ENCODE measurements around the gene NFATC2. TPM values are rescaled to one million over a fixed set of nuclear protein-coding genes. Genes with fewer than 3 reads are reported as not detected.

Gene NFATC2
- total and polyA plus RNA-seq, 2 of the 8 experiments (the other 6 are each of a cell fraction or from before 2014, with no cell fraction given) = 0.27 to 0.91 TPM

GRCh38 chr20:51444922-51445438 is 97.5 kb downstream of the NFATC2 start:
- H2BK20ac ChIP-seq (ENCODE audit: low read length) = no peak overlapping the region
- no peak overlapping the region for H3K23ac ChIP-seq (ENCODE audit: insufficient read length)
- no peaks in the 10 kb centered on the region for H3K79me1 ChIP-seq (ENCODE audit: low read depth, low read length)
- H2BK15ac ChIP-seq (ENCODE audit: low read length) = no peak overlapping the region
- no peak overlapping the region for H2AK5ac ChIP-seq (ENCODE audit: low read depth, low read length)
- H4K20me1 ChIP-seq (replicated peaks in 1 of 2; ENCODE audit: control insufficient read depth in 1 of 2, insufficient read depth in 2 of 2, low read length in 2 of 2) = no peaks in the 10 kb centered on the region
- H3K4ac ChIP-seq (replicated peaks; ENCODE audit: insufficient read length, low read depth, low read length) = no peak overlapping the region
- H3K9ac ChIP-seq (replicated peaks in 1 of 4; ENCODE audit: extremely low read depth in 1 of 4, low read depth in 3 of 4, low read length in 3 of 4) = no peak overlapping the region; a peak in 1 of 7 replicates
- H3K18ac ChIP-seq (ENCODE audit: extremely low read depth, low read length) = no peak overlapping the region
- no peaks in the 10 kb centered on the region for H3K36me3 ChIP-seq (ENCODE audit: control insufficient read depth in 2 of 4, insufficient read depth in 4 of 4, low read length in 3 of 4)
- H3K4me1 ChIP-seq (replicated peaks in 1 of 4; ENCODE audit: control insufficient read depth in 3 of 4, insufficient read depth in 4 of 4, low read length in 3 of 4) = peaks cover 0 to 5% (median 0%) of the 10 kb centered on the region in 4 experiments; a peak in 3 of 7 replicates
- no peak for FAIRE-seq
- H3K27me3 ChIP-seq (replicated peaks in 1 of 4; ENCODE audit: control insufficient read depth in 3 of 4, extremely low read depth in 1 of 4, insufficient read depth in 3 of 4, low read length in 3 of 4) = no peaks in the 10 kb centered on the region
- DNase-seq (ENCODE audit: low read depth in 1 of 2, low spot score in 2 of 2) = no peak
- no peak overlapping the region for H3K4me3 ChIP-seq (ENCODE audit: extremely low read depth in 1 of 4, insufficient read depth in 2 of 4, low read depth in 3 of 4, low read length in 4 of 4)
- H4K5ac ChIP-seq (ENCODE audit: insufficient read length, low read depth, low read length) = no peak overlapping the region
- POLR2A ChIA-PET (ENCODE audit: partially characterized antibody) = no interaction called here
- 82% methylated on average over 8 of the region's 9 CpGs; no CpG with 5 or more reads in 1 of the 2 experiments for WGBS, 2 experiments (ENCODE audit: extremely low coverage in 1 of 2, insufficient coverage in 1 of 2, insufficient read length in 1 of 2, insufficient replicate concordance in 2 of 2, low coverage in 1 of 2, low lambda C conversion rate in 2 of 2, missing lambda C conversion rate in 1 of 2)
- no peak overlapping the region for H3K4me2 ChIP-seq (ENCODE audit: insufficient read depth in 1 of 2, low read depth in 2 of 2, low read length in 2 of 2)
- H3K23me2 ChIP-seq (ENCODE audit: low read depth, low read length) = no peaks in the 10 kb centered on the region
- H3K14ac ChIP-seq (ENCODE audit: insufficient read length) = no peak overlapping the region
- no peaks in the 10 kb centered on the region for H3K9me3 ChIP-seq (ENCODE audit: insufficient read depth in 2 of 2, low read depth in 1 of 2, low read length in 1 of 2)
- no peaks in the 10 kb centered on the region for H3K79me2 ChIP-seq (ENCODE audit: control insufficient read depth in 1 of 2, insufficient read depth in 2 of 2, low read length in 2 of 2)
- no peak overlapping the region for H3K56ac ChIP-seq (replicated peaks; ENCODE audit: insufficient read length, low read depth, low read length)
- TF ChIP-seq SP4 (IDR thresholded peaks at IDR 0.05; ENCODE audit: low read length) (no peak), RAD21 (IDR thresholded peaks at IDR 0.05 in 1 of 2, conservative IDR thresholded peaks at IDR 0.05 in 1 of 2; ENCODE audit: low read depth in 2 of 2, low read length in 2 of 2) (no peak), GABPA (IDR thresholded peaks at IDR 0.05; ENCODE audit: borderline replicate concordance, insufficient read depth, low read length) (no peak), SRF (IDR thresholded peaks at IDR 0.05; ENCODE audit: low read depth, low read length) (no peak), KDM5A (IDR thresholded peaks at IDR 0.05; ENCODE audit: low read length) (no peak), SUZ12 (IDR thresholded peaks at IDR 0.05; ENCODE audit: low read length) (no peak)
- no peak overlapping the region for H4K91ac ChIP-seq (replicated peaks; ENCODE audit: insufficient read length, low read length)
- no peak overlapping the region; the same call in 1 of the 2 replicates for H4K8ac ChIP-seq (ENCODE audit: extremely low read depth, insufficient read depth, low read length)
- CTCF ChIA-PET (ENCODE audit: partially characterized antibody) = interaction anchor here (0.7 kb wide), 1 partner anchor 16 kb away, joined by 3 read pairs; no protein-coding TSS in a partner anchor
- H2BK5ac ChIP-seq (ENCODE audit: low read depth, low read length) = no peak overlapping the region
- H3K27ac ChIP-seq (ENCODE audit: low read depth, low read length) = no peak overlapping the region
- no peak overlapping the region for H2BK120ac ChIP-seq (replicated peaks; ENCODE audit: low read depth, low read length)
- no peak overlapping the region for H2BK12ac ChIP-seq (ENCODE audit: low read depth, low read length)
- no peak overlapping the region for H2AFZ ChIP-seq (ENCODE audit: low read length)
